Osteoblast (primary cell): ENCODE measurements around the gene PUS1. TPM values are rescaled to one million over a fixed set of nuclear protein-coding genes. Genes with fewer than 3 reads are reported as not detected.
"Not testable (repeated sequence)": the region's sequence is repeated elsewhere in the genome, so short reads cannot be mapped to it uniquely, and the experiment has no call there.

Experiments used
- DNase-seq: peaks from one replicate; pipeline ENCODE4 v3.0.0; 2011; ENCODE audit warnings: low spot score, mixed read lengths; ENCODE audit not compliant: insufficient read length; ENCODE audit errors: missing footprints
- H2AFZ ChIP-seq: 2 replicates; pipeline ENCODE4 v1.6.0; 2011; ENCODE audit warnings: mild to moderate bottlenecking, low read length
- H3K27ac ChIP-seq: 2 replicates; pipeline ENCODE4 v1.5.1; 2011; ENCODE audit warnings: mild to moderate bottlenecking, low read depth, low read length, moderate library complexity
- H3K27me3 ChIP-seq: 2 replicates; pipeline ENCODE4 v1.6.0; 2012; ENCODE audit warnings: mild to moderate bottlenecking, control low read depth, inconsistent platforms, low read length, moderate library complexity; ENCODE audit not compliant: insufficient read depth
- H3K36me3 ChIP-seq: 2 replicates; pipeline ENCODE4 v1.5.1; 2011; ENCODE audit warnings: mild to moderate bottlenecking, low read length, control low read depth, moderate library complexity; ENCODE audit not compliant: insufficient read depth
- H3K4me1 ChIP-seq: 2 replicates; pipeline ENCODE4 v1.5.1; 2011; ENCODE audit warnings: mild to moderate bottlenecking, low read length, control low read depth, moderate library complexity; ENCODE audit not compliant: insufficient read depth
- H3K4me2 ChIP-seq: 2 replicates; pipeline ENCODE4 v1.6.0; 2011; ENCODE audit warnings: mild to moderate bottlenecking, low read length; ENCODE audit not compliant: insufficient read depth
- H3K4me3 ChIP-seq: fragments of 200-600 bp; sonication (generic); 3 replicates; pipeline ENCODE4 v1.5.1; 2012; ENCODE audit warnings: mild to moderate bottlenecking, low read length, inconsistent platforms; ENCODE audit not compliant: insufficient read depth
- H3K79me2 ChIP-seq: 2 replicates; pipeline ENCODE4 v1.6.0; 2012; ENCODE audit warnings: mild to moderate bottlenecking, low read length, control low read depth, inconsistent platforms; ENCODE audit not compliant: insufficient read depth
- H3K9me3 ChIP-seq: 2 replicates; pipeline ENCODE4 v1.5.1; 2011; ENCODE audit warnings: low read depth, low read length, control low read depth
- H4K20me1 ChIP-seq: 2 replicates; pipeline ENCODE4 v1.6.0; 2012; ENCODE audit warnings: mild to moderate bottlenecking, low read length, control low read depth; ENCODE audit not compliant: insufficient read depth
- CTCF ChIP-seq: IDR thresholded peaks from 2 replicates; pipeline ENCODE4 v1.5.1; 2011; ENCODE audit warnings: mild to moderate bottlenecking, low read depth, low read length, moderate library complexity; ENCODE audit errors: extremely low read depth
- total RNA-seq: library from RNA; depleted of rRNA; stranded (reverse); fragments of >200 nt; gene quantifications from 2 replicates; pipeline ENCODE4 v1.2.3, GENCODE V29; 2012

PUS1 gene
- total RNA-seq, 1 donor: 7.6 TPM

- no peak for TF ChIP-seq CTCF
- DNase-seq: peak; percentile 70
- Histone ChIP-seq H3K4me2 (no peak overlapping the region), H3K36me3 (peaks cover 28% of the 10 kb centered on the region), H3K27me3 (no peaks in the 10 kb centered on the region), H3K4me1 (peaks cover 6% of the 10 kb centered on the region), H4K20me1 (peaks cover 5% of the 10 kb centered on the region), H3K4me3 (no peak overlapping the region), H2AFZ (no peak overlapping the region), H3K79me2 (no peaks in the 10 kb centered on the region), H3K9me3 (no peaks in the 10 kb centered on the region), H3K27ac (no peak overlapping the region)
Observed at GRCh38 chr12:131944601-131945251, 15.7 kb downstream of the PUS1 start.

GRCh38 chr12:131946757-131947156 lies 17.7 kb downstream of the PUS1 start:
- peak overlapping the region; percentile 27 for H3K4me3 ChIP-seq
- peak; percentile 76 for DNase-seq
- H3K27me3 ChIP-seq: no peaks in the 10 kb centered on the region
- peak overlapping the region; percentile 40 for H3K4me2 ChIP-seq
- H4K20me1 ChIP-seq: peaks cover 8% of the 10 kb centered on the region
- no peak overlapping the region for H3K27ac ChIP-seq
- TF ChIP-seq CTCF: no peak
- H3K9me3 ChIP-seq: no peaks in the 10 kb centered on the region
- H3K79me2 ChIP-seq: peaks cover 16% of the 10 kb centered on the region
- H3K36me3 ChIP-seq: peaks cover 17% of the 10 kb centered on the region
- peaks cover 10% of the 10 kb centered on the region for H3K4me1 ChIP-seq
- peak overlapping the region; percentile 35 for H2AFZ ChIP-seq

- Histone ChIP-seq H4K20me1 (peaks cover 7% of the 10 kb centered on the region), H3K4me2 (peak overlapping the region; percentile 40), H3K79me2 (peaks cover 23% of the 10 kb centered on the region), H3K36me3 (peaks cover 11% of the 10 kb centered on the region), H3K27ac (no peak overlapping the region), H3K9me3 (no peaks in the 10 kb centered on the region), H3K4me3 (no peak overlapping the region), H3K27me3 (no peaks in the 10 kb centered on the region), H3K4me1 (peaks cover 10% of the 10 kb centered on the region), H2AFZ (peak overlapping the region; percentile 13)
- no peak for TF ChIP-seq CTCF
- no peak for DNase-seq
Observed at GRCh38 chr12:131947482-131948027, 18.5 kb downstream of the PUS1 start.

- H4K20me1 ChIP-seq: peaks cover 13% of the 10 kb centered on the region
- no peaks in the 10 kb centered on the region for H3K27me3 ChIP-seq
- H3K4me3 ChIP-seq: no peak overlapping the region
- H3K4me1 ChIP-seq: peaks cover 10% of the 10 kb centered on the region
- H2AFZ ChIP-seq: no peak overlapping the region
- H3K36me3 ChIP-seq: peaks cover 4% of the 10 kb centered on the region
- H3K4me2 ChIP-seq: peak overlapping the region; percentile 84
- H3K27ac ChIP-seq: no peak overlapping the region
- TF ChIP-seq CTCF: no peak
- no peaks in the 10 kb centered on the region for H3K9me3 ChIP-seq
- peaks cover 29% of the 10 kb centered on the region for H3K79me2 ChIP-seq
- DNase-seq: peak; percentile 53
Observed at GRCh38 chr12:131948166-131948712, 19.2 kb downstream of the PUS1 start.

- peak overlapping the region; percentile 84 for H3K4me2 ChIP-seq
- peak overlapping the region; percentile 48 for H3K27ac ChIP-seq
- not testable (repeated sequence) for DNase-seq, H3K4me1 ChIP-seq, H3K27me3 ChIP-seq, H3K9me3 ChIP-seq, H3K36me3 ChIP-seq
- peaks cover 13% of the 10 kb centered on the region for H4K20me1 ChIP-seq
- peak overlapping the region; percentile 91 for H3K4me3 ChIP-seq
- H2AFZ ChIP-seq: peak overlapping the region; percentile 91
- peaks cover 36% of the 10 kb centered on the region for H3K79me2 ChIP-seq
Observed at GRCh38 chr12:131948713-131949430, 19.8 kb downstream of the PUS1 start.
